Hepatocyte (in vitro differentiated cells): ENCODE data around the gene DGCR8. TPM values are rescaled to one million over a fixed set of nuclear protein-coding genes. Genes with fewer than 3 reads are reported as not detected.

ENCODE experiments used
- DNase-seq: peaks from one replicate; pipeline ENCODE4 v3.0.0-alpha.2; 2016; ENCODE audit warnings: low spot score
- H2AFZ ChIP-seq: fragments of 200-600 bp; sonication (generic); 2 replicates; pipeline ENCODE4 v1.6.0; 2016; ENCODE audit warnings: antibody characterized with exemption, mild to moderate bottlenecking
- H3K27ac ChIP-seq: fragments of 200-600 bp; sonication (generic); 2 replicates; pipeline ENCODE4 v1.5.1; 2016; ENCODE audit warnings: mild to moderate bottlenecking
- H3K27me3 ChIP-seq: fragments of 200-600 bp; sonication (generic); 2 replicates; pipeline ENCODE4 v1.6.1; 2016
- H3K36me3 ChIP-seq: fragments of 200-600 bp; sonication (generic); replicated peaks from 2 replicates; pipeline ENCODE4 v1.5.1; 2016; ENCODE audit warnings: low read depth; ENCODE audit not compliant: insufficient read depth
- H3K4me1 ChIP-seq: fragments of 200-600 bp; sonication (generic); 2 replicates; pipeline ENCODE4 v1.5.1; 2016; ENCODE audit warnings: mild to moderate bottlenecking, moderate library complexity; ENCODE audit not compliant: insufficient read depth
- H3K4me2 ChIP-seq: fragments of 200-600 bp; sonication (generic); 2 replicates; pipeline ENCODE4 v1.6.0; 2016
- H3K4me3 ChIP-seq: fragments of 200-600 bp; sonication (generic); 2 replicates; pipeline ENCODE4 v1.5.1; 2016; ENCODE audit warnings: mild to moderate bottlenecking
- H3K79me2 ChIP-seq: fragments of 200-600 bp; sonication (generic); 2 replicates; pipeline ENCODE4 v1.6.0; 2017; ENCODE audit warnings: mild to moderate bottlenecking
- H3K9me2 ChIP-seq: fragments of 200-600 bp; sonication (generic); replicated peaks from 2 replicates; pipeline ENCODE4 v1.6.0; 2017; ENCODE audit warnings: mild to moderate bottlenecking; ENCODE audit not compliant: insufficient read depth
- H3K9me3 ChIP-seq: fragments of 200-600 bp; sonication (generic); 2 replicates; pipeline ENCODE4 v1.5.1; 2016; ENCODE audit warnings: low read depth, mild to moderate bottlenecking
- H4K20me1 ChIP-seq: fragments of 200-600 bp; sonication (generic); 2 replicates; pipeline ENCODE4 v1.6.0; 2016; ENCODE audit warnings: mild to moderate bottlenecking; ENCODE audit not compliant: insufficient read depth, poor library complexity, severe bottlenecking
- CTCF ChIP-seq: fragments of 200-600 bp; sonication (generic); IDR thresholded peaks from 2 replicates; pipeline ENCODE4 v1.5.1; 2016; ENCODE audit warnings: antibody characterized with exemption, mild to moderate bottlenecking; ENCODE audit not compliant: poor library complexity
- EZH2 ChIP-seq: fragments of 200-600 bp; sonication (generic); IDR thresholded peaks from 2 replicates; pipeline ENCODE4 v1.6.1; 2016; ENCODE audit warnings: antibody characterized with exemption, mild to moderate bottlenecking, borderline replicate concordance
- EZH2phosphoT487 ChIP-seq: fragments of 200-600 bp; sonication (generic); IDR thresholded peaks from one replicate; pipeline ENCODE4 v1.6.1; 2018; ENCODE audit warnings: antibody characterized with exemption, mild to moderate bottlenecking, low read depth, moderate library complexity; ENCODE audit not compliant: unreplicated experiment, severe bottlenecking
- WGBS: methylation state at CpG from one replicate; pipeline ENCODE4 v1.1.6; 2016; ENCODE audit warnings: low lambda C conversion rate; ENCODE audit errors: missing lambda C conversion rate; 5-methylcytosine and 5-hydroxymethylcytosine counted together
- polyA plus RNA-seq: library from polyadenylated mRNA; unstranded; fragments of >200 nt; fragmentation: Nextera tagmentation; extraction: Ambion mirVana; gene quantifications from 2 replicates; pipeline ENCODE4 v1.2.1, GENCODE V29; 2016
- total RNA-seq: library from RNA; depleted of rRNA; stranded (reverse); fragments of >200 nt; gene quantifications from 2 replicates; pipeline ENCODE4 v1.2.3, GENCODE V29; 2014

The DGCR8 gene
- total and polyA plus RNA-seq, 2 experiments from 2014 or later, result 10.8 to 18.3 TPM

DNA sequence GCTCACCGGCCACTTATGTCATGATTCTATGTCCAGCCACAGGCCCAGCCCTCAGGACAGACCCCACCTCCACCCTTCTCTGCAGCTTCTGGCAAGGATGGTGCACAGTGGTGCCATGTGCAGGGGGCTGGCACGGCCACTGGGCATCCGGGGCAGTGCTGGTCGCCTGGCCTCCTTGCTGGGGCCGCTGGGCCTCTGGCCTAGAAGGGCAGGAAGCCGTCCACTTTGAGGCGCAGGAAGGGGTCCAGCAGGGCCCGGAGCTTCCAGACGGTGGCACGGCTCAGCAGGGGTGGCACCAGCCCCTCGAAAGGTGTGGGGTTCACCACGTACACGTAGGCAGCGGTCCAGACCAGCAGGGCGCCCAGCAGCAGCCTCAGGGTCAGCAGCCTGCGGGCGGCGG, 68.4 kb downstream of the DGCR8 start:
- H3K27me3 ChIP-seq, result no peaks in the 10 kb centered on the region
- WGBS, result 92% methylated on average over 15 of the region's 18 CpGs
- H3K27ac ChIP-seq, result no peak overlapping the region
- DNase-seq, result no peak
- H3K4me1 ChIP-seq, result no peaks in the 10 kb centered on the region
- H3K4me3 ChIP-seq, result no peak overlapping the region
- H3K79me2 ChIP-seq, result no peaks in the 10 kb centered on the region
- no peaks in the 10 kb centered on the region for H3K36me3 ChIP-seq
- no peaks in the 10 kb centered on the region for H3K9me2 ChIP-seq
- H4K20me1 ChIP-seq, result no peaks in the 10 kb centered on the region
- H3K4me2 ChIP-seq, result no peak overlapping the region
- H3K9me3 ChIP-seq, result no peaks in the 10 kb centered on the region
- no peak overlapping the region for H2AFZ ChIP-seq
- TF ChIP-seq CTCF (no peak), EZH2 (no peak), EZH2phosphoT487 (no peak)

- H3K79me2 ChIP-seq, result no peaks in the 10 kb centered on the region
- WGBS, result 91% methylated on average over 21 of the region's 32 CpGs
- no peaks in the 10 kb centered on the region for H3K27me3 ChIP-seq
Observed at GRCh38 chr22:20149257-20150250, 69.5 kb downstream of the DGCR8 start.

DNA sequence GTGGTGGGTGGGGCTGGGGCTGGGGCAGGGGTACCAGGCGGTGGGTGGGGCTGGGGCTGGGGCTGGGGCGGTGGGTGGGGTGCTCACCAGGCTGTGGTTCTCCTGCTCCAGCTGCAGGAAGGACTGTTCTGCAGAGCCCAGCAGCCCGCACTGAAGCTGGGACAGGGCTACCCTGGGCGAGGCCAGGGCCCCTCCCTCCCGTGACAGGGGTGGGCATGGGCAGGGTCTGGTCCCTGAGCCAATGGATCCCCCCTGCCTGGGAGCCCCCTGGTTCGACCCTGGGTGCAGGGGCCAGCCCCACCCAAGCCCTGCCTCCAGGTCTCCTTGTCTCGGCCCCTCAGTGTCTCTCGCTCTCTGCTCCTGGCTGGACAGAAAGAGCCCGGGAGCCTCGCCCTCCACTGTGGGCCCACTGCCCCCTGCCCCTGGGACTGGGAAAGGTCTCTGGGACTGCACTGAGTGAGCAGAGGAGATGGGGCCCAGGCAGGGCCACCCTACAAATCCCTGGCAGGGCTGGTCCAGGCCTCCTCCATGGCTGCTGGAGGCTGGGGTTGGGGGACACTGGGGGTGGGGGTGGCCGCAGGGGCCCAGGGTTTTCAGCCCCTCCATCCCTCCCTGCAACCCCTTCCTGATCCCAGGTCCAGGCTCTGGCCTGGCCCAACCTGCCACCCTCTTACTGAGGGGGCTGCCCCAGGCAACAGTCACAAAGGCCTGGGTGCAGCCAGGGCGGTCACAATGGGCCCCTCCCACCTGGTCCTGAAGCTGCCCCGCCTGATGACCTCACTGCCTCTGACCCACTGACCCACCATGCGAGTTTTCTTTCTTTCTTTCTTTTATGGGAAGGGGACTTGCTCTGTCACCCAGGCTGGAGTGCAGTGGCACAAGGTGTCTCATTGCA, 70.6 kb downstream of the DGCR8 start, which contains the start of gene CCDC188:
CCDC188 (minus strand) TSS at position 675 of the 895 bp plus-strand sequence; CDS start at position 606, 69 bp downstream.
- Histone ChIP-seq H3K9me3 (no peaks in the 10 kb centered on the region), H2AFZ (no peak within 1 kb of the TSS), H3K27me3 (no peaks in the 10 kb centered on the region), H3K4me3 (no peak within 1 kb of the TSS), H4K20me1 (no peaks in the 10 kb centered on the region), H3K27ac (no peak within 1 kb of the TSS), H3K79me2 (no peaks in the 10 kb centered on the region), H3K36me3 (no peaks in the 10 kb centered on the region), H3K9me2 (no peaks in the 10 kb centered on the region), H3K4me1 (no peaks in the 10 kb centered on the region), H3K4me2 (no peak within 1 kb of the TSS)
- no peak for TF ChIP-seq EZH2phosphoT487
- no peak for TF ChIP-seq CTCF
- no peak for TF ChIP-seq EZH2
- no peak for DNase-seq
- WGBS, result 90% methylated on average over 9 of the region's 14 CpGs

More at GRCh38 chr22:20149257-20150250, 69.5 kb downstream of the DGCR8 start:
- no peaks in the 10 kb centered on the region for H4K20me1 ChIP-seq
- H3K4me1 ChIP-seq, result no peaks in the 10 kb centered on the region
- DNase-seq, result no peak
- H3K9me3 ChIP-seq, result no peaks in the 10 kb centered on the region
- H3K4me3 ChIP-seq, result no peak overlapping the region
- no peak overlapping the region for H2AFZ ChIP-seq
- no peak overlapping the region for H3K4me2 ChIP-seq
- no peak overlapping the region for H3K27ac ChIP-seq
- no peaks in the 10 kb centered on the region for H3K36me3 ChIP-seq
- no peaks in the 10 kb centered on the region for H3K9me2 ChIP-seq
- TF ChIP-seq EZH2, result no peak
- TF ChIP-seq EZH2phosphoT487, result no peak
- TF ChIP-seq CTCF, result no peak
